ENCODE results near the gene DIRAS1. TPM values are rescaled to one million over a fixed set of nuclear protein-coding genes. Genes with fewer than 3 reads are reported as not detected.

Gene DIRAS1
- total RNA-seq, 1 experiment from 2014 or later: 7.8 TPM

DNA sequence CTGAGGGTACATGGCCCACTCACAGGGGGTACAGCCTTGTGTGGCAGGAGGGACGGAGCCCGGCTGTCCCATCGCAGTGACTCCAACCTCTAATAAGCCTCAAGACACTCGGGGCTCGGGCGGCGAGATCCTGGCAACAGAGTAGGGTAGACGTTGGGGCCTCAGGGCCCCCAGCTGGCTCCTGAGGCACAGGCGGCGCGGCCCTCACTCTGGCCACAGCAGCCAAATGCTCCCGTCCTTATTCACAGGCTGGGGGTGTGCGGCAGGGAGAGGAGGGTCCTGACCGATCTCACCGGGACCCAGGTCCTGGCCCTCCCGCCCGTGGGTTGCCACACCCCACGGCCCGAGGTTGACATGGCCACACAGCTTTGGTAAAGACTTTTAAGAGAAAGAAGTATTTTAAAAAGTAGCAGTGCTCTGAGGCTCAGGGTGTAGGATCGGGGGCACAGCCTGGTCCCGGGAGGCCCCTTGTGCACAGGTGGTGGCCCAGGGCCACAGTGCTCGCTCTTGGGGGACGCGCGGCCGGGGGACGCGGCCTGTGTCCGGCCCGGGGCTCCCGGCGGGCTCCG lies 11.1 kb upstream of the DIRAS1 start:
- Mint-ChIP-seq H3K4me1 (peaks cover 0 to 6% of the 10 kb centered on the region in 2 experiments; a peak in 1 of 4 replicates), H3K27me3 (ENCODE audit: low read depth) (peaks cover 11% of the 10 kb centered on the region), H3K4me3 (no peak overlapping the region), H3K27ac (no peak overlapping the region), H3K36me3 (ENCODE audit: insufficient read depth in 1 of 3, low read depth in 3 of 3) (peaks cover 26 to 41% (median 37%) of the 10 kb centered on the region in 3 experiments), H3K9me3 (no peaks in the 10 kb centered on the region; a peak in 1 of 5 replicates)
- H3K79me1 ChIP-seq (ENCODE audit: insufficient read depth, low read depth, low read length, poor library complexity, severe bottlenecking): no peaks in the 10 kb centered on the region
- WGBS (ENCODE audit: extremely low coverage, insufficient read length, low lambda C conversion rate): no CpG with 5 or more reads among the region's 33 CpGs
- H3K18ac ChIP-seq (ENCODE audit: insufficient read length, low read depth, low read length): no peak overlapping the region
- H3K4ac ChIP-seq (ENCODE audit: low read depth, low read length): no peak overlapping the region
- no peak overlapping the region for H4K8ac ChIP-seq (replicated peaks; ENCODE audit: insufficient read length, low read depth, low read length)
- H3K27ac ChIP-seq (ENCODE audit: insufficient read length, low read depth, low read length): no peak overlapping the region
- H3K23me2 ChIP-seq (ENCODE audit: insufficient read length, low read depth, low read length, poor library complexity, severe bottlenecking): no peaks in the 10 kb centered on the region
- no peak overlapping the region for H2AK5ac ChIP-seq (ENCODE audit: insufficient read length, low read length)
- H2AFZ ChIP-seq (ENCODE audit: low read length): no peak overlapping the region
- H3K9me3 ChIP-seq (ENCODE audit: control insufficient read depth, low read depth, low read length): no peaks in the 10 kb centered on the region
- no peak overlapping the region for H4K91ac ChIP-seq (ENCODE audit: insufficient read length, low read depth, low read length)
- H3K27me3 ChIP-seq (ENCODE audit: insufficient read depth, low read length): no peaks in the 10 kb centered on the region
- no peak for DNase-seq
- H3K79me2 ChIP-seq (ENCODE audit: insufficient read depth, low read length): no peaks in the 10 kb centered on the region
- no peak overlapping the region for H2BK120ac ChIP-seq (ENCODE audit: low read depth, low read length, poor library complexity, severe bottlenecking)
- H3K4me1 ChIP-seq (ENCODE audit: insufficient read depth, low read length): no peaks in the 10 kb centered on the region
- no peak overlapping the region for H2BK12ac ChIP-seq (ENCODE audit: insufficient read length, low read depth, low read length)
- H3T11ph ChIP-seq (ENCODE audit: low read length): no peak overlapping the region
- H2BK15ac ChIP-seq (ENCODE audit: low read depth, low read length): no peak overlapping the region
- H3K14ac ChIP-seq (ENCODE audit: insufficient read depth, low read length): no peak overlapping the region
- H2BK20ac ChIP-seq (ENCODE audit: low read depth, low read length, poor library complexity, severe bottlenecking): no peak overlapping the region
- no peak overlapping the region for H3K9ac ChIP-seq (ENCODE audit: extremely low read depth, insufficient read length, low read length)
- H2BK5ac ChIP-seq (ENCODE audit: insufficient read length, low read length): no peak overlapping the region
- no peak overlapping the region for H4K5ac ChIP-seq (ENCODE audit: insufficient read length, low read depth, low read length)
- peaks cover 2% of the 10 kb centered on the region for H4K20me1 ChIP-seq (ENCODE audit: control insufficient read depth, insufficient read depth, insufficient read length)
- no peak overlapping the region for H3K56ac ChIP-seq (ENCODE audit: insufficient read length, low read depth, low read length)
- TF ChIP-seq, protein P1, sequence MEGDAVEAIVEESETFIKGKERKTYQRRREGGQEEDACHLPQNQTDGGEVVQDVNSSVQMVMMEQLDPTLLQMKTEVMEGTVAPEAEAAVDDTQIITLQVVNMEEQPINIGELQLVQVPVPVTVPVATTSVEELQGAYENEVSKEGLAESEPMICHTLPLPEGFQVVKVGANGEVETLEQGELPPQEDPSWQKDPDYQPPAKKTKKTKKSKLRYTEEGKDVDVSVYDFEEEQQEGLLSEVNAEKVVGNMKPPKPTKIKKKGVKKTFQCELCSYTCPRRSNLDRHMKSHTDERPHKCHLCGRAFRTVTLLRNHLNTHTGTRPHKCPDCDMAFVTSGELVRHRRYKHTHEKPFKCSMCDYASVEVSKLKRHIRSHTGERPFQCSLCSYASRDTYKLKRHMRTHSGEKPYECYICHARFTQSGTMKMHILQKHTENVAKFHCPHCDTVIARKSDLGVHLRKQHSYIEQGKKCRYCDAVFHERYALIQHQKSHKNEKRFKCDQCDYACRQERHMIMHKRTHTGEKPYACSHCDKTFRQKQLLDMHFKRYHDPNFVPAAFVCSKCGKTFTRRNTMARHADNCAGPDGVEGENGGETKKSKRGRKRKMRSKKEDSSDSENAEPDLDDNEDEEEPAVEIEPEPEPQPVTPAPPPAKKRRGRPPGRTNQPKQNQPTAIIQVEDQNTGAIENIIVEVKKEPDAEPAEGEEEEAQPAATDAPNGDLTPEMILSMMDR (conservative IDR thresholded peaks at IDR 0.05): no peak
- H3K4me2 ChIP-seq (ENCODE audit: insufficient read depth, insufficient read length, low read length): no peak overlapping the region
- no peak overlapping the region for H3K23ac ChIP-seq (ENCODE audit: insufficient read length, low read depth, low read length)

Data from H9 (cell line).